Activated T-helper 9 cell treated with anti-CD3 and anti-CD28 coated beads, Interleukin-2, amount 50 U/mL, for 16 hours (primary cell): ENCODE results near the gene BRD3.

Experiments used
- DNase-seq: peaks from one replicate; pipeline ENCODE4 v3.0.0-alpha.2; 2020; ENCODE audit warnings: low read depth

BRD3 gene

DNA sequence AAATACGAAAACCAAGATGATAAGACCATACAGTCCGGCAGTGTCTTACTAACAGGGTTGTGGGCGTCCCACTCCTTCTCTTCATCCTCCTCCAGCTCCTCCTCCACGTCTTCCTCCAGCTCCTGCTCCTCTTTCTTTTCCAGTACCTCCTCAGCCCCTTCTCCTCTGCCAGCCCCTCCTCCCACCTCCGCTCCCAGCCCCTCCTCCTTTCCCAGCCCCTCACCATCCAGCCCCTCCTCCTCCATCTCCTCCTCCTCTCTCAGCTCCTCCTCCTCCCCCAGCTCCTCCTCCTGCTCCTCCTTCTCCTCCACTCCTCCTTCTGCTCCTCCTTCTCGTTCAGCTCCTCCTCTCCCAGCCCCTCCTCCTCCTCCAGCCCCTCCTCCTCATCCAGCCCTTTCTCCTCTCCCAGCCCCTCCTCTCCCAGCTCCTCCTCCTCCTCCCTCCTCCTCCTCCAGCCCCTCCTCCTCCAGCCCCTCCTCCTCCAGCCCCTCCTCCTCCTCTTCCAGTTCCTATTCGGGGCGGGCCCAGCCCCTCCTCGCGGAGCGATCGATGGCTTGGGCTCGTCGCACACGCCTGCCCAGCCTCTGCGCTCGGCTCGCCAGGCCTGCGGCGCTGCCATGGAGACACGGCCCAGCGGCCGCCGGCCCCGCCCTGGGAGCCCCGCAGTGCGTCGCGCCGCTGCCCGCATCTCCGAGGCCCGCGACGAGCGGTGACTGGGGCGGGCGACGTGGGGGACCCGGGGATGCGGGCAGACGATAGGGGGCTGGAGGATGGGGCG lies 42.8 kb downstream of the BRD3 start, which contains the start of gene BRD3OS:
TSS of gene BRD3OS (plus strand) at position 654 of the 778 bp plus-strand sequence. CDS start 1,267 bp downstream, outside the sequence.
- DNase-seq: peak; percentile 87

DNA sequence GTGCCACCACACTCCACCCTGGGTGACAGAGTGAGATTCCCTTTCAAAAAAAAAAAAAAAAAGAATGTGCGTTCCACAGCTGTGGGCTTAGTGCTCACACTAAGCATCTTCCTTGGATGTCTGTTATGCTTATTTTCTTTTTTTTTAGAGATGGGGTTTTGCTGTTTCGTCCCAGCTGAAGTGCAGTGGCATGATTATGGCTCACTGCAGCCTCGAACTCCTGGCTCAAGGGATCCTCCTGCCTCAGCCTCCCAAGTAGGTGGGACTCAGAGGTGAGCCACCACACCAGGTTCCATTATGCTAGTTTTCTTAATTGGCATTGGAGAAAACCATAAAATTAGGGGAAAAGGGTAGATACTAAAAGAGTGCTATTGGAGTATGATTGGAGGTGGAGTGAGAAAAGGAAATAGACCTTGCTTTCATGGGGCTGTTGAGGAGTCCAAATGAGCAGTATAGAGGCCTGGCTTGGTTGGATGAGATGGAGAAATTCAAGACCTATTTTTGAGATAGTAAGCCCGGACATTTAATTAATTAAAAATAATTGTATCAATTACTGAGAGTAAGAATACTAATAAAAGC lies 43.5 kb downstream of the BRD3 start:
- no peak for DNase-seq

DNA sequence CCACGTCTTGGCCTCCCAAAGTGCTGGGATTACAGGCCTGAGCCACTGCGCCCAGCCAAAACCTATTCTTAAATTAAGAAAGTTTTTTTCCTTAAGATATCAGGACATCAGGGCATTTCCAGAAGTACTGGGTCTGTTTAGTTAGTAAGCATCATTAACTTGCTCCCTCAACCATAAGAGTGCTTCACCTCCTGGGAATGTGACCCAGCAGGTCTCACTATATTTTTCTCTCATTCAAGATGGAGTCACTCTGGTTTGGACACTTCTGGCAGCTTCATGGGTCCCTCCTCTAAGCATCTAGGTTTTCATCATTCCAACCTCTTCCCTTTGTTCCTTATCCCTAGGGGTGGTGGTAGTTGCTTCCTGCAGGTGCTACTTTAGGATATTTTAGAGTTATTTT lies 52.9 kb downstream of the BRD3 start:
- DNase-seq: no peak

DNA sequence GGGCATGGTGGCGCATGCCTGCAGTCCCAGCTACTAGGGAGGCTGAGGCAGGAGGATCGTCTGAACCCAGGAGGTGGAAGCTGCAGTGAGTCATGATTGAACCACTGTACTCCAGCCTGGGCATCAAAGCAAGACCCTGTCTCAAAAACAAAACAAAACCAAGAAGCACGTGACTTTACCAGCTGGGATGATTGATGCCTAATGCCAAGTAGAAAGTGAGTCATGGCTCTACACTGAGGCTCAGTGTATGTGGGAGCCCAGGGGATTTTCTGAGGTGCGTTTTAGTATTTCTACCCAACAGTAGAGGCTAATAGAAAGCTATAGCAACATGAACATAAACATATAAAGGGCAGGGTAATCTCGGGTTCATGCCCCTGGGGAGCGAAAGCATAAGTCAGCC lies 56.4 kb downstream of the BRD3 start:
- no peak for DNase-seq

DNA sequence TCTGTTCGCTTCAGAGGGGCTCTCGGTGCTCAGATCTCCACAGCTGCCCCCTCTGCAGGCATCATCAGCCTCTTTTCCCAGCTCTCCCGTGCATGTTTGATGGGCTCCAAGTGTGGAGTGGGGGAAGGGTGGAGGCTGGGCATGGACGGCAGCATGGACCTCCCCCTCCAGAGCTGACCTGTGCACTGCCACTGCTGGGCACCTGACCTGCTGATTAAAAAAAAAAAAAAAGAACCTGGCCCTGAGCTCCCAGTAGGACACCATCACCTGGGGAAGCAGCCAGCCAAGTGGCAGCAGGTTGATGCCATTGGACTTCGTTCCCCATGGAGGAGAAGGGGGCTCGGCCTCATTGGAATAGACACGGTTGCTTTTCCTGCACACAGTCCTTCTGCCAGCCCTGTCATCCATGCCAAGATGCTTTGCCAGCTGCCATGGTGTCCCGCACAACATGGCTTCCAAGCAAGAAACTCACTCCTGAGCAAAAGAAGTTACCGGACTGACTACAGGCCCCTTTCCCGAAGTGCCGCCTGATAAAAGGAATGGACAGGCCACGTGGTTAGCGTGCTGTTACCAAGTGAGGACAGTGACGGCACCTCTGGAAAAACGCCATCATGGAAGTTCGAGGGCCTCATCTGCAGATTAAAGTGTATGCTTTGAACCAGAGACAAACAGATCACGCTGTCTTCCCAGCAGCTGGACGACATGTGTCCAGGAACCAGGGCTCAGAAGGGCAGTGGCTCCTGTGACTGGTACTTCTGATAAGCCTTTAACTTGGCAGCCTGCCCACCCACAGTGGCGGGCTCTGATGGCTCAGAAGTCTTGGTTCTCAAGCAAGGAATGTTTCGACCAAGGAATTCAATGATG lies 57.3 kb downstream of the BRD3 start:
- no peak for DNase-seq

DNA sequence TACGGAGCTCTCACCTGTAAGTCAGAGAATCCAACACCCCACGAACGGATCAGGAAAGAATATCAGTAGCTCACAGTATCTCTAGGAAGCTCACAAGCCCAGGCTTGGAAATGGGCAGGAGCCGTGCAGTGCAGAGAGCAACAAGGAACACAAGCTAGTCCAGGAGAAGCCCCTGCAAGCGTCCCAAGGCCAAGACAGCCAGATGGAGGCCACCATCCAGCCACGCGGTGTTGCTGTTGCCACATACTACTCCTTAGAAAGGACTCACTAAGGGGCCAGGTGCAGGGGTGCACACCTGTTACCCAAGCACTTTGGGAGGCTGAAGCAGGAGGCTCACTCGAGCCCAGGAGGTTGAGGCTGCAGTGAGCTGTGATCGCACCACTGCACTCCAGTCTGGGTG lies 60.3 kb downstream of the BRD3 start:
- DNase-seq: no peak

DNA sequence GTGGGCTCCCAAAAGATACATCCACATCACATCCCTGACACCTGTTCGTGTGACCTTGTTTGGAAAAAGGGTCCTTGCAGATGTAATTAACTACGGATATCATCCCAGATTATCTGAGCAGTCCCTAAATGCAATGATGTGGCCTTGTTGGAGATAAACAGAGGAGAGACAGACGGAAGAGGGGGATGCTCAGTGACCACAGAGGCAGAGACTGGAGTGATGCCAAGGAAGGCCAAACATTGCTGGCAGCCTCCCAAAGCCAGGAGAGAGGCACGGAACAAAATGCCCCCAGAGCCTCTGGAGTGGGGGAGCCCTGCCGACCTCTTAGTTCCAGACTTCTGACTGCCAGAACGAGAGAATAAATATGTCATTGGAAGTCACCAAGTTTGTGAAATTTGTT lies 60.7 kb downstream of the BRD3 start:
- no peak for DNase-seq

DNA sequence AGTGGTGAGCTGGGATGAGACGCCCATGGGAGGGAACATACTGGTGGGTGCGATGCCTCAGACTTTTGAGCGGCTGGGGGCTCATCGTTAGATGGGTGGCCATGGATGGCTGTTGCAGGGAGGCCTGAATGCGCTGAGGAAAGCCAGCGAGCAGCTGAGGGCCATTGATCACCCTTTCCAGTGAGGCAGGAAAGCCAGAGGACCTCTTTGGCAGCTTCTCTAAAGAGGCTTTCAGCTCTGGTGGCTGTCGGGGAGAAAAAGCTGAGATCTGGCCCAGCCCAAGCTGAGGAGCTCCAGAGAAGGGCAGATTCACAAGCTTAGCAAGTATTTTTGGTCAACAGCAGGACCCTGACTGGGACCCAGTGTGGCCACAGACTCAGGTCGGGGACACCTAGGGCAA lies 62.4 kb downstream of the BRD3 start:
- DNase-seq: no peak

DNA sequence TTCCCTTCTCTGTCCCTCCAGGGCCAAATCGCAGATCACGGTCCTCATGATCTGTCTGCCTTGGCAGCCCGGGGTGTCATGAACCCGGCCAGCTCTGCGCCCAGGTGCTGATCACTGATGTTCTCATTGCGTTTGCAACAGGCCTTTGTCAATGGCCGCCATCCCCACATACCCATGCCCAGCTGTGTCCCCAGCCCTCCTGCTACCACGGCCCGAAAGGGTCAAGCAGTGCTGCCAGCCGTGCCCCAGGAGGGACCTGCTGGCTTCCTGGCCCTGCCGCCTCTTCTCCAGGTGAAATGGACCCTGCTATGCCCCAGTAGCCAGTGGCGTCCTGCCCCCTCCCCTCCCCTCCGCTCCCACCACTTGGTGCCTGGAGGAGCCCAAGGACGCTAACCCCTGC lies 62.9 kb downstream of the BRD3 start:
- no peak for DNase-seq

DNA sequence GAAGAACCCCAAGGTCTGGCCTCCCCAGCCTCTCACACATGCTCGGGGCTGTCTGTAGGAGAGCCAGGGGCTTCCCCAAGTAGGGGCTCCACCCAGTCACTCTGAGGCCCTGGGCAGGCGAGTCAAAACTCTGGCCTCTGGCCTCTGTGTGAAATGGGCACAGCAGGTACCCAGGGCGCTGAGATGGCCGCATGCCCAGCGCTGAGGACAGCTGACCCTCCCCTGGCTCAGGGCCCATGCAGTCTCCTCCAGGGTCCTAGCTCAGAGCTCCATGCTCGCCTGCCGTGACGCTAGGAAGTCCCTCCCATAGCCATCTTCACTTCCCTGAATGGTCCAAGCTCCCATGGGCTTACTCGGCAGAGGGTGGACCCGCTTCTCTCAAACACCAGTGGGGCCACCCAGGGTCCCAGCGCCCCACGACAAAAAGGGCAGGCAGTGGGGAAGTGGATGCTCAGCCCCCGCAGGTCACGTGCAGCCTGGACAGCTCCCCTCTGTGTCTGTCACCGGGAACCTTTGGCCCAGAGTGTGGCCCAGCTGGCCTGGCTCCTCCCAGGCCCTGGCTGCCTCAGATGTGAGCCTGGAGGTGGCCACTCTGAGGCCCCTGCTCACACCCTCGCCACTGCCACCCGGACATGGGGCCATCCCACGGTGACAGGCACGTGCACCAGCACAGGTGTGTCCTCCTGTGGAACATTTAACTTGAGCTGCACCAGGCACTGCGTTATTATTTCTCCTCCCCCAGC lies 63.5 kb downstream of the BRD3 start:
- DNase-seq: no peak

DNA sequence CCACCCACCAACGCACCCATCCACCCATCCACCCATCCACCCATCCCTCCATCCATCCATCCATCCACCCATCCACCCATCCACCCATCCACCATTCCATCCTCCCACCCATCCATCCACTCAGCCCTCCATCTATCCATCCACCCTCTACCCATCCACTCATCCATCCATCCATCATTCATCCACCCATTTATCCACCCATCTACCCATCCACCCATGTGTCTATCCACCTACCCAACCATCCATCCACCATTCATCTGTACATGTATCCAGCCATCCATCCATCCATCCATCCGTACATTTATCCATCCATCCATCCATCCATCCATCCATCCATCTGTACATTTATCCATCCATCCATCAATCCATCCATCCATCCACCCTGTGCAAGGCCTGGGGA lies 64.6 kb downstream of the BRD3 start:
- DNase-seq: no peak

DNA sequence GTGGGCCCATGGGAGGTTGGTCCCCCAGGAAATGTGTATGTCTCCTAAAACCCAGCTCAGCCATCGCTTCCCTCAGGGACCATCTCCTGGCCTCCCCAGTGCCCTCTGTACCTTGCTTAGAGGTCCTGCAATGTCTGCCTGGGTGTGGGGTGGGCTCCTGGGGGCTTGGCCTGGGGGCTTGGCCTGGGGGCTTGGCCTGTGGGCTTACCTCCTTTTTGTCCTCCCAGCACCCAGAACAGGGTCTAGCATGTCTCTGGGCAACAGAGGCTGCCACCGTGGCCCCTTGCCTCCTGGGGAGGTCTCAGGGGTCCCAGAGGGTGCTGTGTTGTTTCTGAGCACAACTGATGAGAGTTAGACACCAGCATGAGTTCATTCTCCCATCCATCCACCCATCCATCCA lies 65.0 kb downstream of the BRD3 start:
- DNase-seq: no peak

DNA sequence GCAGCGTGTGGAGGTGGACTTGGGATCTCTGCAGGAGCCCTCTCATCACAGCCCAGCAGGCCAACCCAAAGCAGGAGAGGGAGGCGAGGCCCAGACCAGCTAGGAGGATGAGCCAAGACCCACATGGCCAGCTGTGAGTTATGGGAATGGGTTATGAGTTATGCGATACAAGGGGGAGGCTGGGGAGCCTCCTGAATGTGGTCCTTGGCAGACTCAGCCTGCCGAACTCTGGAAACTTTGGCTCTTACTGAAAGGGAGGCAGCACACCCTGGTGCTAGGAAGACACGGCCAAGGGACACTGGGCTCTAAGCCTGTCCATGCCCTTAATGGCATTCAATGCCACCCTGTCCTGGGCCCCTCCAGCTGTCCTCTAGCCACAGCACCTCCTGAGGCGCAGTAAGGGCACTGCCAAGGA lies 68.0 kb downstream of the BRD3 start:
- DNase-seq: no peak

DNA sequence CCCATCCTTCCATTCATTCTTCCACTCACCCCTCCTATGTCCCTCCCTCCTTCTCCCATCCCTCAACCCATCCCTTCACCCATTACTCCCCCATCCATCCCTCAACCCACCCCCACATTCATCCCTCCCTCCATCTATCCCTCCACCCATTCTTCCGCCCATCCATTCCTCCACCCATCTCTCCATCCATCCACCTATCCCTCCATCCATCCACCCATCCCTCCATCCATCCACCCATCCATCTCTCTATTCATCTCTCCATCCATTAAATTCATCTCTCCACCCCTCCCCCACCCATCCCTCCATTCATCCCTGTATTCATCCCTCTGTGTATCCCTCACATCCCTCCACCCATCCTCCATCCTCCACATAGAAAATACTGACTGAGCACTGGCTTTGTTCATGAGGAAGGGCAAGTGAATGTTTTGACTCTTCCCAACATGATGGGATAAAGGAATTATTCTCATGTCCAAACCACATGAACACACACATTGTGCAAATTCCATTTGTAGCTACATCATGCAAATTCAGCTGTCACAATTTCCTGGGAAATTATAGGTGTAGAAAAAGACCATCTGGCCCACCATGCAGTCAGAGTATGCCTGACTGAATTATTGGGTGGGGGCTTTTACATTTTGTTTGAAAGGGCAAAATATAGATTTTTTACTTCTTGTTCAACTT lies 68.8 kb downstream of the BRD3 start:
- no peak for DNase-seq

DNA sequence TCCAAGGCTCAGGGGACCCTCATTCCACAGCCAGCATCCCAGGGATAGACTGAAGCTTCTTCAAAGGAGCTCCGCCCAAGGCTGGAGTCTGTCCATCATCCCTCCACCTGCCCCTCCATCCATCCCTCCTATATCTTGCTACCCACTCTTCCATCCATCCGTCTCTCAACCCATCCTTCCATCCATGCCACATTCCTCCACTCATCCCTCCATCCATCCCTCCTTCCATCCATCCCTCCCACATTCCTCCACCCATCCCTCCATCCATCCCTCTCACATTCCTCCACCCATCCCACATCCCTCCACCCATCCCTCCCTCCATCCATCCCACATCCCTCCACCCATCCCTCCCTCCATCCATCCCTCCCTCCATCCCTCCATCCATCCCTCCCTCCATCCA lies 70.2 kb downstream of the BRD3 start:
- DNase-seq: no peak

DNA sequence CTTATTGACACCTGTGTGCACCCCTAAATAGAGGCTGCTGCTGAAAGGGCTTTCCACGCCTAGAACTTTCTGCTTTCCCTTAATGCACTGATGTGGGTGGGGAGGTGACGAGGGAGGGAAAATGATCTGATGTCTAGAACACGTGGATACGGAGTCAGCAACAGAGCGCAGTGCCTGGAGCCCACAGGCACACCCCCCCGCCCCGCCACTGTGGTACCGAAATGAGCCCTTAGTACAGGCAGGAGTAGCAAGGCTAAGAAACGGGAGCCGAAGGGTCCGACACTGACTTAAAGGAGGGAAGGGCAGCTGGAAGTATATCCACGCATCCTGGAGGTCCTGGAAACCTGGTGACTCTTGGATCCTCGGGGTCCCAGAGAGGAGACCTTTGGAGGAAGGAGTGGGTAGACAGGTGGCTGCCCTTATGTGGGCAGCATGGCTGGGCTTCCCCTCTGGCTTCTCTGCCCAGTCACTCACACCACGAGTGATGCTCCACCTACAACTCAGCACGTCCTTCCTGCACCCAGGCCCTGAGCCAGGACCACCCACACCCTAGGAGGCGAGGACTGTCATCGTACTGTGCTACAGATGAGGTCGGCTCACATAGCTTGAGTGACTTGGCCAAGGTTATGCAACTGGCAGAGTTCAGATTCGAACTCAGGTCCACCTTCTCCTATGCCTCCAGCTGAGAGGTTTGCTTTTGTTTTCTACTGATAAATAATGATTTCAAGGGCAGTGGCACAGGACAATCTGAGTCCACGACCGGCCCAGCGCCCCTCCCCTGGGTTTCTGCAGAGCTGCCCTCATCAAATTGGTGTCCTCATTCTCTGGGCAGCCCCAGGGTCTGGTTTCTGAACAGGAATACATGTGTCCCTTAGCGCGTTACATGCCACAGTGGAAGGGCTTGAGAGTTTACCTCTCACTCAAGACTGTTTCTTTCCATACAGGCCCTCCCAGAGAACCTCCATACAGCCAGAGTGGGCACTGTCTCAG lies 71.0 kb downstream of the BRD3 start:
- DNase-seq: no peak

DNA sequence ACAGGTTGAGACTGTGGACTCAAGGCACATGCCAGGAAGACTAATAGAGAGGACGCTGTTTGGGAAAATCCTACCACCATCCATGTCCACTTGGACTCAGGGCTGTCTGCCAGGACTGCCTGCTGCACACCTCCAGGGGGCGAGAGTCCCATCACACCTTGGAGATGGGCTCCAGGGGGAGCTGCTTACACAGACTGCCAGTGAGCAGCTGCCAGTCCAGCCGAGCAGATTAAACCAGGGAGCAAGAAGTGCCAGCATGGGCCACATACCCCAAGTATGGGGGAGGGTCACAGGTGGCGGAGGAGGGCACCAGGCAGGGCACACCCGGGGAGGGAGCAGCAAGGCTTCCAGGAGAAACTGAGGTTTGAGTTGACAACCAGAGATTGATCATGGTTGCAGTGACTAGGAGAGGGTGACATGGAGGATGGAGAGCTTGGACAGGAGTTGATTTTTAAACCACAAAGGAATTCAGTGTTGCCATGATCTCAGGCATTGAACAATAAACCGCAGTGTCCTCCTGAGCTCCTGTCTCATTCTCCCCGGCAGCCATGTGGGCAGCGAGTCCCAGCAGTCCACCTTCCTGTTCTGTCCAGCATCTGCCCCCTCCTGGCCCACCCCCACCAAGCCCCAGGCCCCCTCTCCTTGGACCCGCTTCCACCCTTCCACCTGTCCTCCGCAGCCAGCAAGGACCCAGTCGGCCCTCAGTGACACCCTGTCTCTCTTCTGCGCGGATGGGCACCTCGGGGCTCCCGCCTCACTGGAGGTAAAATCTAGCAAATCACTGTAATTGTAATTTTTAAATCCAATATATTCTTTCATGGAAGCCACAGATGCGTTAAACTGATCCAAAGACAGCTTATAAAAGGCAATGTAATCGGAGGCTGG lies 72.6 kb downstream of the BRD3 start:
- no peak for DNase-seq

DNA sequence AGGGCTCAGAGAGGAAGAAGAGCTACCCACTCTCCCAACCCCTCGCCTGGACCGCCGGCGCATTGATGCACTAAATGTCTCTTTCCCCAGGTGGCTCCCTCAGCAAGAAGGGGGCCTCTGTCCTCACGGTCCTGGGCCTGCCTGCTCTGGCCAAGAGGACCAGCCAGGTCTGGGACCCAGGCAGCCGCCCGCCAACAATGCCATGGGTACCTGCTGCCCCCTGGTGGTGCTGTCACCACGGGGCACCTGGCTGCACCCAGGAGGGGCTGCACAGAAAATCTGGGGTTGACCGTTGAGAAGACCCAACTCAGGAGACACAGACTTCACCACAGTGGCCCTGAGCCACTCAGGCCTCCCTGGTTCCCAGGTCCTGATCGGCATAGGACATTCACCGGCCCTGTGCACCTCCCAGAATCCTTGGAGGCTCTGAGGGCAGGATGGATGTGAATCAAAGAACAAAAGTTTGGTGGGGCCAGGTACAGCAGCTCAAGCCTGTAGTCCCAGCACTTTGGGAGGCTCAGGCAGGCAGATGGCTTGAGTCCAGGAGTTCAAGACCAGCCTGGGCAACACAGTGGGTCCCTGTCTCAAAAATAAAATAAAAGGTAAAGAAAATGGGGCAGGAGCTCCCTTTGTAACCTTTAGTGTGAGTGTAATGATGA lies 73.3 kb downstream of the BRD3 start:
- DNase-seq: peak; percentile 66
